Spleen (tissue), 11 donors: ENCODE data around the gene SHFL. TPM values are rescaled to one million over a fixed set of nuclear protein-coding genes. Genes with fewer than 3 reads are reported as not detected.

Experiments used
- DNase-seq: peaks from one replicate; pipeline ENCODE4 v3.0.0-alpha.2; 2020
- H3K27ac ChIP-seq, 8 donors: fragments of 200-600 bp; sonication (generic) in 7 of 8; 1 replicate in 4 of 8; 2 replicates in 4 of 8; pipeline versions ENCODE4 v1.5.0 to v1.8.0; 2016 to 2021; ENCODE audit warnings: inconsistent platforms in 4 of 8, mild to moderate bottlenecking in 4 of 8, moderate library complexity in 1 of 8
- H3K27me3 ChIP-seq, 7 donors: fragments of 200-600 bp; sonication (generic) in 6 of 7; replicated peaks in 1 of 7; 1 replicate in 4 of 7; 2 replicates in 3 of 7; pipeline versions ENCODE4 v1.5.0 to v1.8.0; 2016 to 2021; ENCODE audit warnings: inconsistent platforms in 3 of 7, mild to moderate bottlenecking in 1 of 7
- H3K36me3 ChIP-seq, 6 donors: fragments of 200-600 bp; sonication (generic) in 5 of 6; 1 replicate in 4 of 6; 2 replicates in 2 of 6; pipeline versions ENCODE4 v1.5.0 to v1.8.0; 2016 to 2021; ENCODE audit warnings: inconsistent platforms in 2 of 6
- H3K4me1 ChIP-seq, 6 donors: fragments of 200-600 bp; sonication (generic) in 5 of 6; 1 replicate in 3 of 6; 2 replicates in 3 of 6; pipeline versions ENCODE4 v1.5.0 to v1.8.0; 2016 to 2021; ENCODE audit warnings: inconsistent platforms in 3 of 6
- H3K4me3 ChIP-seq, 8 donors: fragments of 200-600 bp; sonication (generic) in 7 of 8; 1 replicate in 4 of 8; 2 replicates in 4 of 8; pipeline versions ENCODE4 v1.5.0 to v1.8.0; 2016 to 2021; ENCODE audit warnings: inconsistent platforms in 4 of 8, mild to moderate bottlenecking in 4 of 8, moderate library complexity in 2 of 8
- H3K9me3 ChIP-seq, 8 donors: fragments of 200-600 bp; sonication (generic) in 7 of 8; 1 replicate in 4 of 8; 2 replicates in 4 of 8; pipeline versions ENCODE4 v1.5.0 to v1.8.0; 2016 to 2021; ENCODE audit warnings: inconsistent platforms in 4 of 8
- CTCF ChIP-seq, 11 experiments: fragments of 200-600 bp in 7 of 11; fragments of 450-650 bp in 4 of 11; sonication (generic) in 4 of 11; IDR thresholded peaks in 8 of 11; conservative IDR thresholded peaks in 3 of 11; 1 replicate in 7 of 11; 2 replicates in 4 of 11; pipeline versions ENCODE4 v1.4.0 to v1.8.0; 2016 to 2021; ENCODE audit warnings: antibody characterized with exemption in 11 of 11, inconsistent platforms in 4 of 11, mild to moderate bottlenecking in 1 of 11
- POLR2A ChIP-seq, 3 donors: fragments of 450-650 bp; IDR thresholded peaks; one replicate each; pipeline ENCODE4 v1.5.1; 2017; ENCODE audit warnings: antibody characterized with exemption in 3 of 3, mild to moderate bottlenecking in 1 of 3
- POLR2AphosphoS5 ChIP-seq, 3 donors: sonication (generic); formaldehyde crosslinking; IDR thresholded peaks; one replicate each; pipeline ENCODE4 v1.5.1; 2017; ENCODE audit warnings: antibody characterized with exemption in 3 of 3
- WGBS, 5 donors: extraction: QIAGEN DNeasy Blood & Tissue Kit in 3 of 5; methylation state at CpG; one replicate each; pipeline versions ENCODE4 v1.1.5 to v1.1.7; 2013 to 2018; 5-methylcytosine and 5-hydroxymethylcytosine counted together
- intact Hi-C: fragments of 100-400 bp; cut with DNase I; formaldehyde crosslinking; loops from one replicate; pipeline ENCODE4 v1.15.0; 2023; ENCODE audit warnings: low total_unique reads
- polyA plus RNA-seq, 3 donors: library from polyadenylated mRNA; stranded (reverse); fragments of 200-250 nt; gene quantifications; one replicate each; pipeline ENCODE4 v1.2.1, GENCODE V29; 2013
- total RNA-seq, 7 donors: library from RNA; depleted of rRNA in 3 of 7; stranded (reverse); fragments of >200 nt in 3 of 7; fragmentation: NEBNext Ultra II Directional in 4 of 7; extraction: Animal tissue kit (Norgen Biotek cat#: 25700) in 4 of 7; gene quantifications; one replicate each; pipeline versions ENCODE4 v1.1.0 to v1.2.1, GENCODE V29; 2016 to 2021
- donor health status: healthy with polysubstance abuse.
- donor health status: DM: no; HTN: no; CAD: no; lungs with moderate emphysema.
- donor health status: DM: no; HTN: no; CAD: no.
- donor health status: Bipolar disorder and iron deficiency.
- donor health status: healthy.
- donor health status: DM: no; HTN: no; CAD: no.
- donor health status: DM: yes; HTN: yes; CAD: no.

The SHFL gene
- total and polyA plus RNA-seq, 10 donors: 33.0 to 65.6 (median 55.1) TPM

GRCh38 chr19:10107817-10108367 is 21.8 kb downstream of the SHFL start:
- Histone ChIP-seq H3K27me3 (no peaks in the 10 kb centered on the region), H3K9me3 (no peaks in the 10 kb centered on the region), H3K4me3 (peak overlapping the region in 1 of 8 donors; percentile 92), H3K27ac (peak overlapping the region in 1 of 8 donors; percentile 11), H3K36me3 (peaks cover 5 to 46% (median 44%) of the 10 kb centered on the region in 6 donors), H3K4me1 (peaks cover 26 to 99% (median 78%) of the 10 kb centered on the region in 6 donors)
- intact Hi-C loops: no loop called here
- TF ChIP-seq POLR2A (IDR thresholded peaks at IDR 0.05): no peak
- TF ChIP-seq CTCF (IDR thresholded peaks at IDR 0.05 in 8 of 11, conservative IDR thresholded peaks at IDR 0.05 in 3 of 11): no peak
- TF ChIP-seq POLR2AphosphoS5 (IDR thresholded peaks at IDR 0.05): no peak
- WGBS, 5 donors: 89 to 100% (median 92%) methylated on average over 3 to 14 of the region's 14 CpGs
- DNase-seq: no peak

GRCh38 chr19:10109528-10109927 is 23.4 kb downstream of the SHFL start:
- Histone ChIP-seq H3K36me3 (peaks cover 5 to 57% (median 53%) of the 10 kb centered on the region in 6 donors), H3K27ac (peak overlapping the region in 1 of 8 donors; percentile 87), H3K4me1 (peaks cover 29 to 99% (median 84%) of the 10 kb centered on the region in 6 donors), H3K9me3 (no peaks in the 10 kb centered on the region), H3K27me3 (no peaks in the 10 kb centered on the region), H3K4me3 (no peak overlapping the region)
- DNase-seq: no peak
- intact Hi-C loops: no loop called here
- 90 to 96% (median 92%) methylated on average over 12 to 14 of the region's 14 CpGs for WGBS, 5 donors
- TF ChIP-seq CTCF (IDR thresholded peaks at IDR 0.05 in 8 of 11, conservative IDR thresholded peaks at IDR 0.05 in 3 of 11) (no peak), POLR2A (IDR thresholded peaks at IDR 0.05) (no peak), POLR2AphosphoS5 (IDR thresholded peaks at IDR 0.05) (no peak)

GRCh38 chr19:10110076-10110971 is 24.2 kb downstream of the SHFL start:
- peaks cover 5 to 65% (median 61%) of the 10 kb centered on the region in 6 donors for H3K36me3 ChIP-seq
- intact Hi-C loops: loop anchor here (10.0 kb wide), 1 partner anchor 144 kb away; the partner anchor contains the start of gene MRPL4
- DNase-seq: no peak
- WGBS, 5 donors: 80 to 92% (median 88%) methylated on average over 24 to 44 of the region's 44 CpGs
- peak overlapping the region in 6 of 8 donors; percentile 2 to 87 (median 67) for H3K27ac ChIP-seq
- peaks cover 29 to 99% (median 77%) of the 10 kb centered on the region in 6 donors for H3K4me1 ChIP-seq
- H3K9me3 ChIP-seq: no peaks in the 10 kb centered on the region
- H3K4me3 ChIP-seq: no peak overlapping the region
- TF ChIP-seq CTCF (IDR thresholded peaks at IDR 0.05 in 8 of 11, conservative IDR thresholded peaks at IDR 0.05 in 3 of 11) (no peak), POLR2AphosphoS5 (IDR thresholded peaks at IDR 0.05) (peak in 1 of 3 donors; percentile 46), POLR2A (IDR thresholded peaks at IDR 0.05) (no peak)
- H3K27me3 ChIP-seq: no peaks in the 10 kb centered on the region

- TF ChIP-seq POLR2A (IDR thresholded peaks at IDR 0.05): no peak
- no peak for TF ChIP-seq CTCF (IDR thresholded peaks at IDR 0.05 in 8 of 11, conservative IDR thresholded peaks at IDR 0.05 in 3 of 11)
- TF ChIP-seq POLR2AphosphoS5 (IDR thresholded peaks at IDR 0.05): no peak
- intact Hi-C loops: loop anchor here (10.0 kb wide), 1 partner anchor 144 kb away; the partner anchor contains the start of gene MRPL4
- DNase-seq: no peak
- peak overlapping the region in 3 of 8 donors; percentile 25 to 60 (median 29) for H3K4me3 ChIP-seq
- H3K9me3 ChIP-seq: no peaks in the 10 kb centered on the region
- peaks cover 9 to 71% (median 67%) of the 10 kb centered on the region in 6 donors for H3K36me3 ChIP-seq
- no peaks in the 10 kb centered on the region for H3K27me3 ChIP-seq
- WGBS, 5 donors: 73 to 89% (median 84%) methylated on average over 5 to 19 of the region's 19 CpGs
- peak overlapping the region in 6 of 8 donors; percentile 2 to 87 (median 67) for H3K27ac ChIP-seq
- H3K4me1 ChIP-seq: peaks cover 29 to 99% (median 70%) of the 10 kb centered on the region in 6 donors
Measured at GRCh38 chr19:10110972-10111317, 24.8 kb downstream of the SHFL start.
